Measurements from ENCODE around the gene PSMD8.
"Not testable (repeated sequence)": the region's sequence is repeated elsewhere in the genome, so short reads cannot be mapped to it uniquely, and the experiment has no call there.

DNA sequence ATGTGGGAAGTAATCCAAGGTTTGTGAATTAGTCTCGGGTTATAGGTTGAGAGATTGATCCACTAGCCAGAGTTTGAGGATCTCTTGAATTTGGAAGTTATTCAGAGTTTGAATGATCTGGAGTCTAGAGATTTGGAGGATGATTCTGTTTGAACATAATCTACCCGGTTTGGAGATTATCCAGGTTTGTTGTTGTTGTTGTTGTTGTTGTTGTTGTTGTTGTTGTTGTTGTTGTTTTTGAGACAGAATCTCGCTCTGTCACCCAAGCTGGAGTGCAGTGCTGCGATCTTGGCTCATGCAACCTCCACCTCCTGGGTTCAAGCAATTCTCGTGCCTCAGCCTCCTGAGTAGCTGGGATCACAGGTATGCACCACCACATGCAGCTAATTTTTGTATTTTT lies 37.5 kb downstream of the PSMD8 start:
- not testable (repeated sequence) for TF ChIP-seq FOXA1 (IDR thresholded peaks at IDR 0.05); NFRKB (IDR thresholded peaks at IDR 0.05); BHLHE40 (IDR thresholded peaks at IDR 0.05; ENCODE audit: borderline replicate concordance); TARDBP (IDR thresholded peaks at IDR 0.05); FOXM1 (IDR thresholded peaks at IDR 0.05; ENCODE audit: borderline replicate concordance); ELF4 (IDR thresholded peaks at IDR 0.05); SUZ12 (IDR thresholded peaks at IDR 0.05); SP1 (IDR thresholded peaks at IDR 0.05); FOXK2 (IDR thresholded peaks at IDR 0.05); HDGF (IDR thresholded peaks at IDR 0.05; ENCODE audit: borderline replicate concordance); ARNT (IDR thresholded peaks at IDR 0.05)

Measured in HEK293T (cell line).